IPS-18c (cell line): ENCODE results near the gene DNAJC11.
A peak's percentile ranks its signal among the peaks of the same experiment; 100 is the strongest.
"Not testable (repeated sequence)": the region's sequence is repeated elsewhere in the genome, so short reads cannot be mapped to it uniquely, and the experiment has no call there.

Source experiments
- H3K4me3 ChIP-seq: 2 replicates; pipeline ENCODE4 v1.7.0; 2013; ENCODE audit warnings: low read depth, mild to moderate bottlenecking, low read length, moderate library complexity; ENCODE audit not compliant: insufficient read depth
- H3K9me3 ChIP-seq: one replicate; pipeline ENCODE4 v1.6.1; 2013; ENCODE audit warnings: mild to moderate bottlenecking, low read length, moderate library complexity; ENCODE audit not compliant: control insufficient read depth, insufficient read depth

The DNAJC11 gene

DNA sequence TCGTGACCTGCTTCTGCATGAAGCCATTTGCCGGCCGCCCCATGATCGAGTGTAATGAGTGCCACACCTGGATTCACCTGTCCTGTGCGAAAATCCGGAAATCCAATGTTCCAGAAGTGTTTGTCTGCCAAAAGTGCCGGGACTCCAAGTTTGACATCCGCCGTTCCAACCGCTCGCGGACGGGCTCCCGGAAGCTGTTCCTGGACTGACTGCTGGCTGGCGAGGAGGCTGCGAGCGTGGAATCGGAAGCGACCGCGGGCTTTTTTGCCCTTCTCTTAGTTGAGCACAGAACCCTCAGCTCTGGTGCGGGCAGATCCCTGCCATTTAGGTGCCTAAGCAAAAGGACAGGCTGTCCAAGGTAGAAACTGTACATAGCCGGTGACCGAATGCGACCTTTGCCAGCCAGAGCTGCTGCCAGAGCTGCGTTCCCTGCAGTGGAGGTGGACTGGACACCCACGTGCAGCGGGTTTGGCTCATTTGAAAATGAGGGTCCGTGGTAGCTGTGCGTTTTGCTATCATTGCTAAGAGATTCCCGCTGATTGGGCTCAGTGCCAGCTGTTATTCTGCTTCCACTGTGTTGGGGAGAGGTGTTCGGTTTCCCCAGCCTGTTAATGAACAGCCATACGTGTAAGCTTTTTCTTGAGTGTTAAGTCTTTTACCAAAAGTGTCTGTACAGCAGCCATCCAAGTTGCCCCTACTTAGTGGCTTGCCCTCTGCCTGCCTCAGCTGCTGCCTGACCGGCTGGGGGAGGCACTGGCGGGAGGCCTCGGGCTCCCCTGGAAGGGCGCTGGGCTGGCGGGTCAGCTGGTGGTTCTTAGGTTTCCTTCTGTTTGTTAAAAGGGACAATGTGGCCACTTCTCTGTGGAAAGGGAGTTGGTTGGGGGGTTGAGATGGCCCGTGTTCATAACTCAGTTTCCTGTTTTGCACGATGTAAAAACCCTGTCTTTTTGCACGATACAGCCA lies 79.9 kb downstream of the DNAJC11 start:
- H3K4me3 ChIP-seq, result no peak overlapping the region
- no peaks in the 10 kb centered on the region for H3K9me3 ChIP-seq

DNA sequence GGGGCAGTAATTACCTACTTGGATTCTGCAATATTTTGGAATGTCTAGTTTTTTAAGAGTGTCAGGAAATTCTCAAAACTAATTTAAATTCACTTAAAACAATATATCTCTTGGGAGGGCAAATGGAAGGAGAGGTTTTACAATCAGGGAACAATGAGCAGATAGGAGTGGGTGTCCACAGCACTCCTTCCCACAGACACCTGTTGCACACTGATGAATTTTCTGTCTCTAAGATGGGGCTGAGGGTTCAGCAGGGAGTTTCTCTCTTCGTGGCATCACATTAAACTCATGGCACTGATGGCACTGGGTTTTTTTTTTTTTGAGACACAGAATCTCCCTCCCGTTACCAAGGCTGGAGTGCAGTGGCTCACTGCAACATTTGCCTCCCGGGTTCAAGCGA lies 82.6 kb downstream of the DNAJC11 start:
- Histone ChIP-seq H3K4me3 (no peak overlapping the region), H3K9me3 (no peaks in the 10 kb centered on the region)

DNA sequence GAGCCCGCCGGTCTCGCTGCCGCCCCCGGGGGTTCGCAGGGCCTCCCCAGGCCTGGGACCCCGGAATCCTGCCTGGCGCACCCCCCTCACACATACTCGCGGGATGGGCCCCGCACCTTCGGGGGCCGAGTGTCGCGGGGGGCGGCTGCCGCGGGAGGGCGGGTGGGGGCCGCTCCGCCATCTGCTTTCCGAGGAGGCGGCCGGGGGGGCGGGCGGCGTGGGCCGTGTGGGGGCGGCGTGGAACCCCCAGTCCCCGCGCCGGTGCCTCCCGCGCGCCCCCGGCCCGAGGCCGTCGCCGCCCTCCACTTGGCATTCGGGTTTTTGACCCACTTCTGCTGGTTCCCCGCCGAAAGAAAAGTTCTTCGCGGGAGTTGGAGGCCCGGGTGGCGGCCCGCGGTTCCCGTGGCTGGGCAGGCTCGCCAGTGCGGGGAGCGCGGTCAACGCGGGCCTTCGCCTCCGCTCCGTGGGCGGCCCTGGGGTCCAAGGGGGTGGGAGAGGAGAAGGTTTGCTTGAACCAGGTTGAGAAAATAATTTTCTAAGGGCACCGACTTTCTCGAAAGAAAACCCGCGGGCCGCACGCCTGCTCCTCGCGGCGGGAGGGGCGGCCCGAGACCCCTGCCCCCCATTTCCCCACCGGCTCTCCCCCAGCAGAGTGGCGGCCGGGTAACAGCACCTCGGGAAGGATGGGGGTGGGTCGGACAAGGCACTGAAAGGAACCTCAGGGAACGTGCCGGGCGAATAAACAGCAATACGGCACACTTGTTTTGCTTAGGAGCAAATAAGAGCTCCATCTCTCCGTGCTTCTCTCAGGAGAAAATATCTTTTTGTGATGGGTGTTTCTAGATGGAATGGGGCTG lies 86.5 kb downstream of the DNAJC11 start:
- no peaks in the 10 kb centered on the region for H3K9me3 ChIP-seq
- H3K4me3 ChIP-seq, result peak overlapping the region; percentile 58

DNA sequence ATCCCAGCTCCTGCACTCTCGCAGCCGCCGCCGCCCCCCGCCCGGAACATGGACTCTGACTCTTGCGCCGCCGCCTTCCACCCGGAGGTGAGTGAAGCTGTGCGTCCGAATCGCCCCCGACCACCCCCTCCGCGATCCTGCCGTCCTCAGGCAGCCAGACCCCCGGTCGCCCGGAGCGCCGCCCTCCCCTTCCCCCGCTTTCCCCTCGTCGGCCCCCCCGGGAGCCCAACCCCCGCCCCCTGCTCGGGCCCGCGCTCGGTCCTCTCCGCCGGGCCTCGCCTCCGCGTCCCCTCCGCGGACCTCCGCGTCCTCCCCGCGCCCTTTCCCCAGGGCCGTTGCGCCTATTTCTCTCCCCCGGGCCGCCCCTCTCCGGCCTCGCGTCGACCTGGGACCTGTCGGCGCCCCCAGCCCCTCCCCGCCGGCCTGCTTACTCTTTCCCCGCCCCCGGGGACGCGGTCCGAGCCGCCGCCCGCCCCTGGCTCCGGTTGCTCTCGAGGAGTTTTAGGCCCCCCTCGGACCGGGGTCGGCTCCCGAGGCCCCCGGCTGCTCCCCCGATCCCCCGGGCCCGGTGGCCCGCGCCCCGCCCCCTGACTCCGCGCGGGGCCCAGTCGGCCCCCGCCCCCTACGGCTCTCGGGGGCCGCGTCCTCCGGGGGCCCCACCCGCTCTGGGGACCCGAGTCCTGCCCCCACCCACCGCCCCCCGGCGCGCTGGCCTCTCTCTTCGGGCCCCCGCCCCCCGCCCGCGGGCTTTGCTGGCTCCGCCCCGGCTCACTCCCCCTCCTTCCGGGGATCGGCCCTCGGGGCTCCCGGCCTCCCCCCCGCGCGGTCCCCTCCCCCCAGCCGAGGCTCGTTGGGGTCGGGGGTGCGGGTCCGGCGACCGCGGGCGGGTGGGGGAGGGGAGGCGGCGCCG lies 87.3 kb downstream of the DNAJC11 start:
- peak overlapping the region; percentile 86 for H3K4me3 ChIP-seq
- no peaks in the 10 kb centered on the region for H3K9me3 ChIP-seq

DNA sequence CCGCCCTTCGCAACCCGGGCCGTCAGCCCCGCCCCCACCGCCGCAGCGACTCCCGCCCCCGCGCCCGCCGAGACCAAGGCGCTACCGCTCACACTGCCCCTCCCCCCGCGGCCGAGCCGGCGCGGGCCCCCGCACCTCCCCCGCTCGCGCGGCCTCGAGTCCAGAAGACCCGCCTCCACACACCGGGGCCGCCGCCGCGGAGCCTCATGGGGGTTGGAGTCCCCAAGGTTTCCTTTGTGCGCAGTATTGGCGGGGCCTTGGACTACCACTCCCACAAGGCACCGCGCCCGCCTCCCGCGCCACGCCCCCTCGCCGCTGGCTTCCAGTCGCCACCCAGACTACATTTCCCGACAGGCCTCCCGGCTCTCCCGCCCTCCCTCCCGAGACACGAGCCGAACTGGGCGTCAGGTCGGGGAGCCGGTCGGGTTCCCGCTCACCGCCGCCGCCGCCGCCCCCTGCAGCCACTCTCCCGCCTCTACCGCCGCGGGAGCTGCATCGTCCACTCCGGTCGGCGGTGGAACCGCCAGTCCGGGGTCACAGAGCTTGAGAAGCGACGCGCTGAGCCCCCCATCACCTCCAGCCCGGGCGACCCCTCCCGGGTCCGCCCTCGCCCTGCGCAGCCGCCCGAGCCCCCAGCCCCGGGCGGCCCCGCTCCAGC lies 88.1 kb downstream of the DNAJC11 start, which contains the start of gene PHF13:
Gene PHF13, plus strand, starts transcription at position 371 of the 658 bp plus-strand sequence. CDS start 336 bp downstream, outside the sequence.
- no peaks in the 10 kb centered on the region for H3K9me3 ChIP-seq
- H3K4me3 ChIP-seq, result peak within 1 kb of the TSS; percentile 86

GRCh38 chr1:6612641-6613360 lies 88.8 kb downstream of the DNAJC11 start:
- Histone ChIP-seq H3K4me3 (peak overlapping the region; percentile 77), H3K9me3 (no peaks in the 10 kb centered on the region)

DNA sequence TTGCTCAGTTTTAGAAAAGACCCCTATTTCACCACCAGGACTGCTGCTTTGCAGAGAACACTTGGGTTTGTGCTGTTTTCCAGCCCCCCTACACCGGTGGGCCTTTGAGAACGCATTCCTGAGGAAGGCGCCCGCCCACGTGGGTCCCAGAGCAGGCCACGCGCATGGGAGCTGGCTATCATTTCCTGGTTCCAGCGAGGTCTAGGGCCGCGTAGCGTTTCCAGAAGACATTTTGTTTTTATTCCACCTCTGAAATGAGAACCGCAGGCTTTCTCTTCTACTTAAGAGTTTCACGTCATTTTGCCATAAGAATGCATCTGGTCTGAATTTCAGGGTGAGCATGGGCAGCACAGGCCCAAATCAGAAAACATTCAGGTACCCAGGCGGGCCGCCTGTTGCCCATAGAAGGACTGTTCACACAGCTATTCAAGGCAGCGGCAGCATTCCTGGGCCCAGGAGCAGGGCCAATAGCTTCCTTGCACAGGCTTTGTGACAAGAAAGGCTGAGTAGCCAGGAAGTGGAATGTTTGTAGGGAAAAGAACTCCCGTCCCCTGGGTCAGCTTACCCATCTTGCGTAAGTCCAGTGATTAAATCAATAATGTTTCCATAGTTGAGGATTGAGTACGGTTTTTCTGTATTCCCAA lies 97.6 kb downstream of the DNAJC11 start:
- H3K4me3 ChIP-seq, result peak overlapping the region; percentile 97
- H3K9me3 ChIP-seq, result peaks cover 8% of the 10 kb centered on the region

GRCh38 chr1:6603238-6603914 lies 98.2 kb downstream of the DNAJC11 start:
- Histone ChIP-seq H3K4me3 (peak overlapping the region; percentile 97), H3K9me3 (peaks cover 8% of the 10 kb centered on the region)

GRCh38 chr1:6602669-6603237 lies 98.9 kb downstream of the DNAJC11 start, which contains the start of gene KLHL21:
Gene KLHL21, minus strand, starts transcription at chr1:6602869. Its CDS starts 52 bp downstream, at chr1:6602817.
- H3K4me3 ChIP-seq, result peak within 1 kb of the TSS; percentile 97
- H3K9me3 ChIP-seq, result peaks cover 8% of the 10 kb centered on the region

GRCh38 chr1:6601923-6602668 lies 99.5 kb downstream of the DNAJC11 start:
- Histone ChIP-seq H3K9me3 (peaks cover 6% of the 10 kb centered on the region), H3K4me3 (peak overlapping the region; percentile 97)

GRCh38 chr1:6601049-6601922 lies 100.3 kb downstream of the DNAJC11 start:
- Histone ChIP-seq H3K4me3 (peak overlapping the region; percentile 97), H3K9me3 (peaks cover 6% of the 10 kb centered on the region)

GRCh38 chr1:6600410-6601048 lies 101.1 kb downstream of the DNAJC11 start:
- H3K9me3 ChIP-seq, result peaks cover 6% of the 10 kb centered on the region

GRCh38 chr1:6599991-6600390 lies 101.6 kb downstream of the DNAJC11 start:
- not testable (repeated sequence) for H3K4me3 ChIP-seq, H3K9me3 ChIP-seq

More at GRCh38 chr1:6600410-6601048, 101.1 kb downstream of the DNAJC11 start:
- H3K4me3 ChIP-seq, result peak overlapping the region; percentile 97
